Osteoblast (primary cell): ENCODE data around the gene PDGFB. TPM values are rescaled to one million over a fixed set of nuclear protein-coding genes. Genes with fewer than 3 reads are reported as not detected.

ENCODE experiments used
- DNase-seq: peaks from one replicate; pipeline ENCODE4 v3.0.0; 2011; ENCODE audit warnings: low spot score, mixed read lengths; ENCODE audit not compliant: insufficient read length; ENCODE audit errors: missing footprints
- H2AFZ ChIP-seq: 2 replicates; pipeline ENCODE4 v1.6.0; 2011; ENCODE audit warnings: mild to moderate bottlenecking, low read length
- H3K27ac ChIP-seq: 2 replicates; pipeline ENCODE4 v1.5.1; 2011; ENCODE audit warnings: mild to moderate bottlenecking, low read depth, low read length, moderate library complexity
- H3K27me3 ChIP-seq: 2 replicates; pipeline ENCODE4 v1.6.0; 2012; ENCODE audit warnings: mild to moderate bottlenecking, control low read depth, inconsistent platforms, low read length, moderate library complexity; ENCODE audit not compliant: insufficient read depth
- H3K36me3 ChIP-seq: 2 replicates; pipeline ENCODE4 v1.5.1; 2011; ENCODE audit warnings: mild to moderate bottlenecking, low read length, control low read depth, moderate library complexity; ENCODE audit not compliant: insufficient read depth
- H3K4me1 ChIP-seq: 2 replicates; pipeline ENCODE4 v1.5.1; 2011; ENCODE audit warnings: mild to moderate bottlenecking, low read length, control low read depth, moderate library complexity; ENCODE audit not compliant: insufficient read depth
- H3K4me2 ChIP-seq: 2 replicates; pipeline ENCODE4 v1.6.0; 2011; ENCODE audit warnings: mild to moderate bottlenecking, low read length; ENCODE audit not compliant: insufficient read depth
- H3K4me3 ChIP-seq: fragments of 200-600 bp; sonication (generic); 3 replicates; pipeline ENCODE4 v1.5.1; 2012; ENCODE audit warnings: mild to moderate bottlenecking, low read length, inconsistent platforms; ENCODE audit not compliant: insufficient read depth
- H3K79me2 ChIP-seq: 2 replicates; pipeline ENCODE4 v1.6.0; 2012; ENCODE audit warnings: mild to moderate bottlenecking, low read length, control low read depth, inconsistent platforms; ENCODE audit not compliant: insufficient read depth
- H3K9me3 ChIP-seq: 2 replicates; pipeline ENCODE4 v1.5.1; 2011; ENCODE audit warnings: low read depth, low read length, control low read depth
- H4K20me1 ChIP-seq: 2 replicates; pipeline ENCODE4 v1.6.0; 2012; ENCODE audit warnings: mild to moderate bottlenecking, low read length, control low read depth; ENCODE audit not compliant: insufficient read depth
- CTCF ChIP-seq: IDR thresholded peaks from 2 replicates; pipeline ENCODE4 v1.5.1; 2011; ENCODE audit warnings: mild to moderate bottlenecking, low read depth, low read length, moderate library complexity; ENCODE audit errors: extremely low read depth
- total RNA-seq: library from RNA; depleted of rRNA; stranded (reverse); fragments of >200 nt; gene quantifications from 2 replicates; pipeline ENCODE4 v1.2.3, GENCODE V29; 2012

The PDGFB gene
- total RNA-seq, 1 donor, result under 0.01 TPM

DNA sequence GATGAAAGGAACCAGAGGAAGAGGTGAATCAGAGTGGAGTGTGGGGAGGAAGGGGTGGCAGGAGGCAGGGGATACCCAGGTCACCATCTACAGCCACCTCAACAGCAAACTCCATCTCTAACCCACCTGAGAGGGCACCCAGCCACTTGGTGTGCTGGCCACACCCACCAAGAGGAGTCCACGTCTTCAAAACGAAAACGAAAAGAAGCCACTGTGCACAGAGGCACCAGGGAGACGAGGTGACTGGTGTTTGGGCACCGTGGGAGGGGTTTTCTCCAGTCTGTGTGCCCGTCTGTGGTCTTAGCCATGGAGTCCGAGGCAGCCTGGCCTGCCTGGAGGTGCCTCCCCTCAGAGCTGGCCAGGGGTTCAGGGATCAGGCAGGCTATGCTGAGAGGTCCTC lies 20.2 kb downstream of the PDGFB start:
- Histone ChIP-seq H3K27ac (no peak overlapping the region), H2AFZ (no peak overlapping the region), H3K4me2 (no peak overlapping the region), H3K79me2 (no peaks in the 10 kb centered on the region), H3K4me1 (no peaks in the 10 kb centered on the region), H4K20me1 (no peaks in the 10 kb centered on the region), H3K4me3 (no peak overlapping the region), H3K27me3 (peaks cover 30% of the 10 kb centered on the region), H3K9me3 (no peaks in the 10 kb centered on the region), H3K36me3 (no peaks in the 10 kb centered on the region)
- DNase-seq, result peak; percentile 58
- TF ChIP-seq CTCF, result no peak

- Histone ChIP-seq H3K27ac (no peak overlapping the region), H3K4me1 (no peaks in the 10 kb centered on the region), H3K36me3 (no peaks in the 10 kb centered on the region), H3K4me2 (no peak overlapping the region), H3K9me3 (no peaks in the 10 kb centered on the region), H3K4me3 (no peak overlapping the region), H3K27me3 (peaks cover 30% of the 10 kb centered on the region), H2AFZ (no peak overlapping the region), H3K79me2 (no peaks in the 10 kb centered on the region), H4K20me1 (no peaks in the 10 kb centered on the region)
- peak; percentile 80 for DNase-seq
- TF ChIP-seq CTCF, result no peak
Measured at GRCh38 chr22:39223091-39223710, 21.6 kb downstream of the PDGFB start.

DNA sequence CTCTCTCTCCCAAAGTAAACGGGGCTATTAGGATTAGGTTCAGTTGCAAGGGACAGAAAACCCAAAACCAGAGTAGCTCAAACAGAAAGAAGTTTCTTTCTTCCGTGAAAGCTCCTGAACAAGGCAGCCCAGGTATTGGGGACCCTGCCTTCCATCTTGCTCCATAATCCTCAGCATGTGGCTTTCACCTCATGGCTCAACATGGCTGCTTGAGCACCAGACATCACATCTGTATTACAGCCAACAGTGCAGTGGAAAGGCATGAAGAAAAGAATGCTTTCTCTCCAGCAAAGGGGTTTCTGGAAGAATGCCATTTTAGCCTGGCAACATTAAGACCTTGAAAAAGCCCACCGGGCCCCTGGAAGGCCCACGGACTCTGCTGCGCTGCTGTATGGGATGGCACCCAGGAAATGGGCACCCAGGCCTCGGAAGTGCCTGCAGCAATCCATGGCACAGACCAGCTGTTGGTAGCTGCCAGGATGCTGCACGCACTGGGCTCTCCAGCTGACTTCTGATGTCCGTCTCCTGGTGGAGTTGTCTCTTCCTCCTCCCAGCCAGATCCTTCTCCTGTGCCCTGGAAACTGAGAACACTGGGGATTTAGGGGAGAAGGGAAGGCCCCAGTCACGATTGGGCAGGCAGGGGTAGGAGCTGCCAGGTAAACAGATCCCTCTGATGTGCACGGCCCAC lies 22.6 kb downstream of the PDGFB start:
- Histone ChIP-seq H3K4me2 (no peak overlapping the region), H3K36me3 (no peaks in the 10 kb centered on the region), H3K4me3 (no peak overlapping the region), H2AFZ (no peak overlapping the region), H3K79me2 (no peaks in the 10 kb centered on the region), H3K27ac (no peak overlapping the region), H3K4me1 (no peaks in the 10 kb centered on the region), H4K20me1 (no peaks in the 10 kb centered on the region), H3K27me3 (peaks cover 30% of the 10 kb centered on the region), H3K9me3 (no peaks in the 10 kb centered on the region)
- peak; percentile 47 for DNase-seq
- no peak for TF ChIP-seq CTCF
